H1 (cell line): ENCODE data around the gene RGS9. TPM values are rescaled to one million over a fixed set of nuclear protein-coding genes. Genes with fewer than 3 reads are reported as not detected.

Experiments
- CTCF ChIA-PET: fragments of 300-600 bp; sonication (Branson Sonifier 250); formaldehyde crosslinking; loops from one replicate; lab custom pipeline; 2021; ENCODE audit not compliant: partially characterized antibody; lab: Charles Lee
- POLR2A ChIA-PET: fragments of 300-600 bp; sonication (Branson Sonifier 250); formaldehyde crosslinking; loops from one replicate; lab custom pipeline; 2021; ENCODE audit warnings: inconsistent platforms; ENCODE audit not compliant: partially characterized antibody; lab: Charles Lee
- DNase-seq, 2 experiments: peaks; one replicate each; pipeline versions ENCODE4 v3.0.0 to v3.0.0-alpha.2; 2010 to 2022; ENCODE audit warnings: low spot score in 2 of 2, low read depth in 1 of 2, mixed read lengths in 1 of 2
- FAIRE-seq: peaks from 2 replicates; lab custom pipeline; 2011; peaks lifted over from hg19 to GRCh38; lab: Jason Lieb, UNC
- H2AFZ ChIP-seq: 2 replicates; pipeline ENCODE4 v1.8.1; 2012; ENCODE audit warnings: low read length, inconsistent platforms
- H2AK5ac ChIP-seq: 2 replicates; pipeline ENCODE4 v1.6.1; 2013; ENCODE audit warnings: low read depth, low read length
- H2BK120ac ChIP-seq: replicated peaks from 2 replicates; pipeline ENCODE3; 2013; ENCODE audit warnings: low read depth, low read length, inconsistent platforms
- H2BK12ac ChIP-seq: 2 replicates; pipeline ENCODE4 v1.6.1; 2013; ENCODE audit warnings: low read depth, low read length
- H2BK15ac ChIP-seq: 2 replicates; pipeline ENCODE4 v1.6.1; 2013; ENCODE audit warnings: low read length
- H2BK20ac ChIP-seq: 2 replicates; pipeline ENCODE4 v1.6.1; 2013; ENCODE audit warnings: low read length
- H2BK5ac ChIP-seq: 2 replicates; pipeline ENCODE4 v1.6.1; 2013; ENCODE audit warnings: low read depth, low read length
- H3K14ac ChIP-seq: 2 replicates; pipeline ENCODE4 v1.6.1; 2013; ENCODE audit warnings: inconsistent platforms; ENCODE audit not compliant: insufficient read length
- H3K18ac ChIP-seq: 2 replicates; pipeline ENCODE4 v1.6.1; 2013; ENCODE audit warnings: low read length; ENCODE audit errors: extremely low read depth
- H3K23ac ChIP-seq: 2 replicates; pipeline ENCODE4 v1.6.1; 2013; ENCODE audit warnings: inconsistent platforms; ENCODE audit not compliant: insufficient read length
- H3K23me2 ChIP-seq: 2 replicates; pipeline ENCODE4 v1.6.1; 2013; ENCODE audit warnings: low read depth, low read length
- H3K27ac ChIP-seq: 2 replicates; pipeline ENCODE4 v1.6.1; 2011; ENCODE audit warnings: low read depth, low read length, inconsistent platforms
- H3K27me3 ChIP-seq, 4 experiments: replicated peaks in 1 of 4; 1 replicate in 1 of 4; 2 replicates in 3 of 4; pipeline versions ENCODE4 v1.6.1 to v1.8.1; 2011 to 2013; ENCODE audit warnings: low read length in 3 of 4, mild to moderate bottlenecking in 3 of 4, inconsistent platforms in 2 of 4, mixed read lengths in 2 of 4, moderate library complexity in 1 of 4; ENCODE audit not compliant: control insufficient read depth in 3 of 4, insufficient read depth in 3 of 4; ENCODE audit errors: extremely low read depth in 1 of 4
- H3K36me3 ChIP-seq, 4 experiments: 2 replicates each; pipeline versions ENCODE4 v1.6.1 to v1.8.1; 2011 to 2013; ENCODE audit warnings: mild to moderate bottlenecking in 4 of 4, low read length in 3 of 4, moderate library complexity in 2 of 4, control low read depth in 1 of 4, inconsistent platforms in 1 of 4; ENCODE audit not compliant: insufficient read depth in 4 of 4, control insufficient read depth in 2 of 4
- H3K4ac ChIP-seq: replicated peaks from 2 replicates; pipeline ENCODE3; 2013; ENCODE audit warnings: low read length, low read depth, mixed read lengths, inconsistent platforms; ENCODE audit not compliant: insufficient read length
- H3K4me1 ChIP-seq, 4 experiments: replicated peaks in 1 of 4; 1 replicate in 1 of 4; 2 replicates in 3 of 4; pipeline versions ENCODE4 v1.6.1 to v1.8.1; 2011 to 2013; ENCODE audit warnings: low read length in 3 of 4, inconsistent platforms in 2 of 4, mixed read lengths in 1 of 4; ENCODE audit not compliant: insufficient read depth in 4 of 4, control insufficient read depth in 3 of 4
- H3K4me2 ChIP-seq, 2 experiments: 2 replicates each; pipeline versions ENCODE4 v1.6.1 to v1.8.1; 2011 to 2013; ENCODE audit warnings: low read depth in 2 of 2, low read length in 2 of 2, control low read depth in 1 of 2, inconsistent platforms in 1 of 2, mild to moderate bottlenecking in 1 of 2; ENCODE audit not compliant: insufficient read depth in 1 of 2
- H3K4me3 ChIP-seq, 4 experiments: fragments of 200-600, 300-600 bp in 1 of 4; sonication (generic), shearing (Covaris generic), sonication (Bioruptor Twin) in 1 of 4; 2 replicates each; pipeline versions ENCODE4 v1.5.1 to v1.8.1; 2011 to 2016; ENCODE audit warnings: low read length in 4 of 4, low read depth in 3 of 4, control low read depth in 2 of 4, inconsistent platforms in 2 of 4, mild to moderate bottlenecking in 2 of 4, mixed read lengths in 1 of 4, moderate library complexity in 1 of 4; ENCODE audit not compliant: insufficient read depth in 2 of 4; ENCODE audit errors: extremely low read depth in 1 of 4
- H3K56ac ChIP-seq: replicated peaks from 2 replicates; pipeline ENCODE3; 2013; ENCODE audit warnings: low read depth, mild to moderate bottlenecking, mixed read lengths, low read length, inconsistent platforms; ENCODE audit not compliant: insufficient read length
- H3K79me1 ChIP-seq: 2 replicates; pipeline ENCODE4 v1.6.1; 2013; ENCODE audit warnings: low read depth, low read length, control low read depth
- H3K79me2 ChIP-seq, 2 experiments: 2 replicates each; pipeline versions ENCODE4 v1.6.1 to v1.8.1; 2012 to 2013; ENCODE audit warnings: low read length in 2 of 2, mild to moderate bottlenecking in 2 of 2, inconsistent platforms in 1 of 2; ENCODE audit not compliant: insufficient read depth in 2 of 2, control insufficient read depth in 1 of 2
- H3K9ac ChIP-seq, 4 experiments: replicated peaks in 1 of 4; 1 replicate in 1 of 4; 2 replicates in 3 of 4; pipeline versions ENCODE4 v1.6.1 to v1.8.1; 2011 to 2013; ENCODE audit warnings: low read depth in 3 of 4, low read length in 3 of 4, control low read depth in 2 of 4, mild to moderate bottlenecking in 2 of 4, moderate library complexity in 2 of 4, inconsistent platforms in 1 of 4; ENCODE audit errors: extremely low read depth in 1 of 4
- H3K9me3 ChIP-seq, 2 experiments: 2 replicates each; pipeline versions ENCODE4 v1.6.1 to v1.8.1; 2012 to 2013; ENCODE audit warnings: mild to moderate bottlenecking in 2 of 2, moderate library complexity in 2 of 2, control low read depth in 1 of 2, inconsistent platforms in 1 of 2, low read depth in 1 of 2, low read length in 1 of 2, mixed read lengths in 1 of 2; ENCODE audit not compliant: insufficient read depth in 2 of 2
- H4K20me1 ChIP-seq, 2 experiments: replicated peaks in 1 of 2; 2 replicates each; pipeline versions ENCODE3 to v1.8.1; 2011 to 2013; ENCODE audit warnings: inconsistent platforms in 2 of 2, low read length in 2 of 2, mild to moderate bottlenecking in 1 of 2; ENCODE audit not compliant: insufficient read depth in 2 of 2, control insufficient read depth in 1 of 2
- H4K5ac ChIP-seq: 2 replicates; pipeline ENCODE4 v1.6.1; 2013; ENCODE audit warnings: low read length, low read depth, mixed read lengths, inconsistent platforms; ENCODE audit not compliant: insufficient read length
- H4K8ac ChIP-seq: 2 replicates; pipeline ENCODE4 v1.8.0; 2013; ENCODE audit warnings: mild to moderate bottlenecking, moderate library complexity, low read length, inconsistent platforms; ENCODE audit not compliant: insufficient read depth; ENCODE audit errors: extremely low read depth
- H4K91ac ChIP-seq: replicated peaks from 2 replicates; pipeline ENCODE3; 2013; ENCODE audit warnings: low read length, mixed read lengths, inconsistent platforms; ENCODE audit not compliant: insufficient read length
- BACH1 ChIP-seq: IDR thresholded peaks from 2 replicates; pipeline ENCODE4 v1.6.1; 2012; ENCODE audit warnings: low read length, improper control_type of control experiment
- BCL11A ChIP-seq, 2 experiments: IDR thresholded peaks; one replicate each; pipeline ENCODE4 v1.6.1; 2011; ENCODE audit warnings: low read depth in 2 of 2, low read length in 2 of 2, mild to moderate bottlenecking in 2 of 2
- E2F6 ChIP-seq: IDR thresholded peaks from 2 replicates; pipeline ENCODE4 v1.6.1; 2012; ENCODE audit warnings: inconsistent platforms
- HDAC2 ChIP-seq, 2 experiments: fragments of 300-600 bp in 1 of 2; sonication (generic) in 1 of 2; IDR thresholded peaks; 2 replicates each; pipeline ENCODE4 v1.6.1; 2011 to 2012; ENCODE audit warnings: low read depth in 2 of 2, low read length in 2 of 2, mild to moderate bottlenecking in 2 of 2, moderate library complexity in 2 of 2, borderline replicate concordance in 1 of 2, inconsistent platforms in 1 of 2
- JUND ChIP-seq: IDR thresholded peaks from 2 replicates; pipeline ENCODE4 v1.6.1; 2011; ENCODE audit warnings: mild to moderate bottlenecking, improper control_type of control experiment, low read length
- PHF8 ChIP-seq: fragments of 200-600 bp; sonication (generic); conservative IDR thresholded peaks from 2 replicates; pipeline ENCODE4 v1.7.1; 2012; ENCODE audit warnings: low read depth, mild to moderate bottlenecking, inconsistent platforms, low read length, moderate library complexity
- SIX5 ChIP-seq: IDR thresholded peaks from 2 replicates; pipeline ENCODE4 v1.6.1; 2011; ENCODE audit warnings: mild to moderate bottlenecking, low read depth, low read length
- WGBS, 2 experiments: shearing (Covaris generic) in 1 of 2; methylation state at CpG; one replicate each; pipeline versions ENCODE4 v1.1.6 to v1.1.7; 2013 to 2015; ENCODE audit warnings: low lambda C conversion rate in 2 of 2, mixed read lengths in 2 of 2, inconsistent platforms in 1 of 2, low coverage in 1 of 2, missing lambda C conversion rate in 1 of 2; ENCODE audit not compliant: insufficient replicate concordance in 2 of 2, insufficient coverage in 1 of 2, insufficient read length in 1 of 2; ENCODE audit errors: extremely low coverage in 1 of 2, missing lambda C conversion rate in 1 of 2; 5-methylcytosine and 5-hydroxymethylcytosine counted together
- polyA plus RNA-seq, 7 experiments: library from polyadenylated mRNA; depleted of rRNA in 3 of 7; stranded (reverse) in 5 of 7; unstranded in 2 of 7; fragments of >200 nt in 5 of 7; fragments of 200-250 nt in 2 of 7; gene quantifications; 1 replicate in 5 of 7; 2 replicates in 1 of 7; 4 replicates in 1 of 7; pipeline versions ENCODE4 v1.2.1 to v1.2.3, GENCODE V29; 2011 to 2013; ENCODE audit warnings: missing spikeins in 2 of 7, mixed read lengths in 2 of 7
- total RNA-seq: library from RNA; stranded (reverse); fragmentation: NEBNext Ultra II Directional; extraction: Animal tissue kit (Norgen Biotek cat#: 25700); gene quantifications from 2 replicates; pipeline ENCODE4 v1.2.1, GENCODE V29; 2021
- TF ChIP-seq, protein P1 (sequence below), 3 experiments: IDR thresholded peaks; 1 replicate in 2 of 3; 2 replicates in 1 of 3; pipeline versions ENCODE4 v1.5.1 to v1.6.1; 2011; ENCODE audit warnings: low read length in 3 of 3, mild to moderate bottlenecking in 3 of 3, inconsistent platforms in 2 of 3, low read depth in 1 of 3, moderate library complexity in 1 of 3; ENCODE audit not compliant: insufficient read depth in 1 of 3; ENCODE audit errors: control extremely low read depth in 1 of 3

RGS9 gene
- total and polyA plus RNA-seq, 2 of the 8 experiments (the other 6 are each of a cell fraction or from before 2014, with no cell fraction given): 8.9 to 20.5 TPM

- H4K5ac ChIP-seq: no peak overlapping the region
- H3K79me1 ChIP-seq: no peaks in the 10 kb centered on the region
- H4K20me1 ChIP-seq: no peaks in the 10 kb centered on the region
- H3K9me3 ChIP-seq: no peaks in the 10 kb centered on the region
- H3K4ac ChIP-seq: no peak overlapping the region
- no peak overlapping the region for H2AK5ac ChIP-seq
- no peak overlapping the region for H4K91ac ChIP-seq
- H2BK5ac ChIP-seq: no peak overlapping the region
- H3K4me3 ChIP-seq: no peak overlapping the region
- H3K79me2 ChIP-seq: no peaks in the 10 kb centered on the region
- no peak overlapping the region for H2BK15ac ChIP-seq
- no peaks in the 10 kb centered on the region for H3K36me3 ChIP-seq
- POLR2A ChIA-PET: no interaction called here
- H3K14ac ChIP-seq: no peak overlapping the region
- CTCF ChIA-PET: interaction anchor here (0.8 to 1.2 kb wide), 2 partner anchors 15 to 16 kb away, joined by 4 read pairs; no protein-coding TSS in a partner anchor
- no peak overlapping the region for H3K4me2 ChIP-seq
- FAIRE-seq (no peak), DNase-seq (no peak)
- H2AFZ ChIP-seq: no peak overlapping the region
- no peak overlapping the region for H4K8ac ChIP-seq
- H3K56ac ChIP-seq: no peak overlapping the region
- WGBS, 2 experiments: 88% methylated on average over 4 of the region's 4 CpGs; no CpG with 5 or more reads in 1 of the 2 experiments
- no peak overlapping the region for H3K23ac ChIP-seq
- H3K9ac ChIP-seq: no peak overlapping the region
- no peak overlapping the region for H2BK120ac ChIP-seq
- no peaks in the 10 kb centered on the region for H3K23me2 ChIP-seq
- no peak overlapping the region for H2BK12ac ChIP-seq
- no peak overlapping the region for H2BK20ac ChIP-seq
- no peak overlapping the region for H3K18ac ChIP-seq
- H3K27me3 ChIP-seq: no peaks in the 10 kb centered on the region
- H3K4me1 ChIP-seq: no peaks in the 10 kb centered on the region
- no peak overlapping the region for H3K27ac ChIP-seq
- TF ChIP-seq, protein P1, sequence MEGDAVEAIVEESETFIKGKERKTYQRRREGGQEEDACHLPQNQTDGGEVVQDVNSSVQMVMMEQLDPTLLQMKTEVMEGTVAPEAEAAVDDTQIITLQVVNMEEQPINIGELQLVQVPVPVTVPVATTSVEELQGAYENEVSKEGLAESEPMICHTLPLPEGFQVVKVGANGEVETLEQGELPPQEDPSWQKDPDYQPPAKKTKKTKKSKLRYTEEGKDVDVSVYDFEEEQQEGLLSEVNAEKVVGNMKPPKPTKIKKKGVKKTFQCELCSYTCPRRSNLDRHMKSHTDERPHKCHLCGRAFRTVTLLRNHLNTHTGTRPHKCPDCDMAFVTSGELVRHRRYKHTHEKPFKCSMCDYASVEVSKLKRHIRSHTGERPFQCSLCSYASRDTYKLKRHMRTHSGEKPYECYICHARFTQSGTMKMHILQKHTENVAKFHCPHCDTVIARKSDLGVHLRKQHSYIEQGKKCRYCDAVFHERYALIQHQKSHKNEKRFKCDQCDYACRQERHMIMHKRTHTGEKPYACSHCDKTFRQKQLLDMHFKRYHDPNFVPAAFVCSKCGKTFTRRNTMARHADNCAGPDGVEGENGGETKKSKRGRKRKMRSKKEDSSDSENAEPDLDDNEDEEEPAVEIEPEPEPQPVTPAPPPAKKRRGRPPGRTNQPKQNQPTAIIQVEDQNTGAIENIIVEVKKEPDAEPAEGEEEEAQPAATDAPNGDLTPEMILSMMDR (IDR thresholded peaks at IDR 0.05; ENCODE audit: control extremely low read depth in 1 of 3, insufficient read depth in 1 of 3, low read depth in 1 of 3, low read length in 3 of 3): no peak
- TF ChIP-seq E2F6 (no peak), BACH1 (no peak), JUND (no peak), HDAC2 (IDR thresholded peaks at IDR 0.05; ENCODE audit: borderline replicate concordance in 1 of 2, low read depth in 2 of 2, low read length in 2 of 2) (no peak), SIX5 (no peak), PHF8 (no peak), BCL11A (IDR thresholded peaks at IDR 0.05; ENCODE audit: low read depth in 2 of 2, low read length in 2 of 2) (no peak)
These were observed 19.7 kb upstream of the RGS9 start for GRCh38 chr17:65117384-65118035.
